Uterus (tissue), 2 donors: ENCODE measurements around the gene MCM9.

ENCODE experiments used
- CTCF ChIP-seq, 4 experiments: fragments of 200-600 bp in 2 of 4; fragments of 450-650 bp in 2 of 4; sonication (generic) in 2 of 4; IDR thresholded peaks; one replicate each; pipeline ENCODE4 v1.5.1; 2016 to 2019; ENCODE audit warnings: antibody characterized with exemption in 4 of 4, mild to moderate bottlenecking in 2 of 4, moderate library complexity in 1 of 4
- POLR2A ChIP-seq, 2 donors: fragments of 450-650 bp; IDR thresholded peaks; one replicate each; pipeline ENCODE4 v1.6.1; 2016; ENCODE audit warnings: antibody characterized with exemption in 2 of 2, mild to moderate bottlenecking in 1 of 2, moderate library complexity in 1 of 2

- TF ChIP-seq CTCF (IDR thresholded peaks at IDR 0.05) (no peak), POLR2A (IDR thresholded peaks at IDR 0.05) (no peak)
These were observed 29.1 kb downstream of the MCM9 start for GRCh38 chr6:118905851-118906250.
